Activated gamma-delta T cell treated with anti-CD3 and anti-CD28 coated beads, Interleukin-2, amount 50 U/mL, for 16 hours (primary cell): ENCODE data around the gene RBM38.

Experiments
- DNase-seq: peaks from one replicate; pipeline ENCODE4 v3.0.0-alpha.2; 2020; ENCODE audit warnings: low read depth

RBM38 gene

DNA sequence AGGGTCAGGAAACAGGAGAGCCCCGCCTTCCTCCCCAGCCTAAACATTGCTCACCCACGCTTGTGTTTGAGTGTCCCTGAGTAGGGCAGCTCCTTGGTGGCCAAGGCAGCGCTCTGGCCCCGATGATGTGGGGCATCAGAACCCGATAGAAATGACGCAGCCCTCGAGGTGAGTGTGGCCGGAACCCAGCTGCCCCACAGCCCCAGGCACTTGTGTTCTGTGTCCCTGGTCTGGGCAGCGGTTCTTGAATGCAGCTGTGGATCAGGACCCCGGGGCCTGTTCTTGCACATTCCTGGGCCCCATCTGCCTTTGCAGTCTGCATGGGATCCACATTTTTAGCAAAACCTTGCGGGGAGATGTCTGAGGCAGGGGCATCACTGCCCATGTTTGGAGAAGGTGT, 12.8 kb downstream of the RBM38 start:
- no peak for DNase-seq

DNA sequence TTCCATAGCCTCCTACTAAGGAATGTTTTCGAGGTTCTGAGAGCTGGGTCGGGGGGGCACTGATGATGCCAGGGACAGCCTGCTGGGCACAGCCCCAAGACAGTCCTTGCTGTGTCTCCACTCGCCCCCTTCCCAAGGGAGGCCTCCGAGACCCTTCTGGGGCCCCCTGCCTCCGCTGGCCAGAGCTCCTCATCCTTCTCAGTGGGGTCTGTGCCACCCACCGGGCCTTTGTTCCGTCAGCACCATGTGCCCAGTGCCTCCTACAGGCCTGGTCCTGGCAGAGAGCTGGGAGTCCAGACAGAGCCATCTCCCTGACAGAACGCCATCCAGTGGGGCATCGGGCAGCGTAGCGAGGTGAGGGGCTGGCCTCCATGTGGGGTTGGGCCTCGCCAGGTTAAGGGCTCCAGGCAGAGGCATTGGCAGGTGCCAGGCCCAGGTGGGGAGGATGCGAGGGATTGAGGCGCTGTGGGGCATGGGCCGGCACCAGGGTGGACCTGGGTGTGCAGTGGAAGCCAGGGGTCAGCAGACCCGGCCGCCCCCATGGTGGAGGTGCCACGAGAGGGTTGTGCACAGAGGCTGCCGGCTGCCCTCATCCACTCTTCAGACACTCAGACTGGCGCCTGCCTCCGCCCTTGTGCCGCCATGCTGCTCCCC, 13.3 kb downstream of the RBM38 start:
- no peak for DNase-seq

GRCh38 chr20:57405236-57406016, 14.2 kb downstream of the RBM38 start:
- DNase-seq, result no peak

DNA sequence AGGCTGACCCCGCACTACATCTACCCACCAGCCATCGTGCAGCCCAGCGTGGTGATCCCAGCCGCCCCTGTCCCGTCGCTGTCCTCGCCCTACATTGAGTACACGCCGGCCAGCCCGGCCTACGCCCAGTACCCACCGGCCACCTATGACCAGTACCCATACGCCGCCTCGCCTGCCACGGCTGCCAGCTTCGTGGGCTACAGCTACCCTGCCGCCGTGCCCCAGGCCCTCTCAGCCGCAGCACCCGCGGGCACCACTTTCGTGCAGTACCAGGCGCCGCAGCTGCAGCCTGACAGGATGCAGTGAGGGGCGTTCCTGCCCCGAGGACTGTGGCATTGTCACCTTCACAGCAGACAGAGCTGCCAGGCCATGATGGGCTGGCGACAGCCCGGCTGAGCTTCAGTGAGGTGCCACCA, 16.4 kb downstream of the RBM38 start:
- DNase-seq, result no peak

GRCh38 chr20:57408131-57408530, 16.9 kb downstream of the RBM38 start:
- no peak for DNase-seq

DNA sequence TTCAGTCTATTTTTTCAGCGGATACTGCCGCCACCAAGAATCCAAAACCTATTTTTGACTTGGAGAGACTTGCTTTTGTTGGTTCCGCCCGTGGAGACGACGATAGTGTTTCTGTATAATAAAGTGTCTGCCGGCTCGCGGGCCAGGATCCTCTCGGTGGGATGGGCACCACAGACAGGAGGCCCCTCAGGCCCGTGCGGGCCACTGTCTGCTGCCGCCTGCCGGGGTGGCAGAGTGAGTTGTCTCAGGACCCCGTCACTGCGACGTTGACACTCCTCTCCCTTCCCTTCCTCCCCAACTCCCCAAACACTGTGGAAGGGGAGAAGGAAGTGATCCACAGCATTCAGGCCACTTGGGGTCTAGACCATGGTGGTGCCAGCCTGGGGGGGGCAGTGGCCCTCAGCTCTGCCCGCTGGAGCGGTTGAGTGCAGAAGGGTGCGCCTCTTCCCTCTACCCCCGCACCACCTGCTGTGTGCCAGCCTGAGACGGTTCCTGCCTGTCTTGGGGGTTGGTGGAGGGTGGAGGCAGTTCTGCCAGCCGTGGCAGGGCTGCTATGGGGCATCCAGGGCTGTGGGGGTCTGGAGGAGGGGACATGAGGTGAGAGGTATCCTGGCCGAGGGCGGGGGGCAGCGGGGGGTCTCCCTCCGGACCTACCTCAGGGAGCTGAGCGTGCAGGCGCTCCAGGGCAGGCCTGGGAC, 17.5 kb downstream of the RBM38 start:
- no peak for DNase-seq

GRCh38 chr20:57409316-57409671, 18.1 kb downstream of the RBM38 start:
- no peak for DNase-seq

GRCh38 chr20:57409672-57410397, 18.6 kb downstream of the RBM38 start:
- DNase-seq, result no peak

DNA sequence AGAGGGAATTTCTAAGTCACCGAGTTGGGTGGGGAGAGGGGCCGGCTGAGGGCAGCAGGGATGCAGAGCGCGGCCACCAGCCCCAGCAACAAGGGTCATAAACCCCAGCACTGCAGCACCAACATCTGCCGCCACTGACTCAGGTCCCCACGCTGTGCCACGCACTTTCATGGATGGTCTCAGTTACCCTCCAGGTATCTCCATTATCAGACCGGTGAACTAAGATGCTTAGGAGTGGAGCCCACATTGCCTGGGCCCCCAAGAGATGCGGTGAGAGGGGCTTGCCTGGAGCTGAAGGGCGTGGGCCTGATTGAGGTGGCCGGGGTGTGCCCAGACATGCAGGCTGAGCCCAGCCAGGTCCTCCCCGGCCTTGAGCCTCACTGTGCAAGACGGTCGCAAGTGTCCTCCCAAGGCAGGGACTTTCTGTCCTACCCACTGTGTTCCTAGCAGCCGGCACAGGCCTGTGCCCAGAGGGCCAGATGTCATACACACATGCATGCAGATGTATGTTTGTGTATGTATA, 19.3 kb downstream of the RBM38 start:
- DNase-seq, result no peak

DNA sequence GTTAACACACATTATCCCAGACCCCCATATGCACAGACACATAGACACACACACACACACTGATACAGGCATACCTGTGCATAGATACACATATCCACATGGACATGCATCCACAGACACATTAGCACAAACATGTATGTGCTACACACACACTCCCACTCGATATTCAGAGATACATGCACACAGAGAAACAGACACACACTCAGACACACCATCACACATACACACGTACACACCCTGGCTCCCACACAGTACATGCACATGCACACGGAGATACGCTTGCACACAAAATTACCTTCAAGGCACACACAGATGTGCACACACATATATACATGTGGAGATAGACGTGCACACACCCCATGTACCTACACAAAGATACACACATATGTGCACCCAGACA, 19.7 kb downstream of the RBM38 start:
- DNase-seq, result no peak

GRCh38 chr20:57411406-57412283, 20.4 kb downstream of the RBM38 start:
- DNase-seq, result no peak

DNA sequence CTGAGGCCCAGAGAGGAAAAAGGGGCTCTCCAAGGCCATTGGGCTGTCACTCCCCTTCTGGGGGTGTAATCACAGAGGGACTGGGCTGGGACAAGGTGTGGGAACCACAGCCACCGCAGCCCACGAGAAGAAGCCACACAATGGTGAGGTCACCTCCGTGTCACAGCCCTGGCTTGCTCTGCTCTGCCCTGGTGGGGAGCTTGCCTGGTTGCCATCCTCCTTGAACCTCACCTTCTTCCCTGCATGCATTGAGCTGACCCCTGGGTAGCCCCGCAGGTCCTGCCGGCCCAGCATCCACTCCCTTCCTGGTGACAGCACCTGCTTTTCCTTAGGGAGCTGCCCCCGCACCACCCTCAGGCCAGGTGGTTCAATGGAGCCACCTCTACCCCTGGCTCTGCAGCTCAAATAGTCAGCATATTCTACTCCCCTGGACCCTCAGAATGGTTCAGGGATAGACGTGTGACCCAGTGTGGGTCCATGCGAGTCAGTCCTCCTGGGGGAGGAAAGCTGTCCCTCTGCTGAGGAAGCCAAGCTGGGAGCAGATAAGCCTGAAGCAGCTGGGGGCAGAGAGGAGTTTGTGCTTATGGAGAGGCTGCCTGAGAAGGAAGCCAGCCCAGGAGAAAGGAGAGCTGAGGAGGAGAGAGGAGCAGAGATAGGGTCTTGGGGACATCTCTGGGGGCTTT, 21.3 kb downstream of the RBM38 start:
- no peak for DNase-seq

DNA sequence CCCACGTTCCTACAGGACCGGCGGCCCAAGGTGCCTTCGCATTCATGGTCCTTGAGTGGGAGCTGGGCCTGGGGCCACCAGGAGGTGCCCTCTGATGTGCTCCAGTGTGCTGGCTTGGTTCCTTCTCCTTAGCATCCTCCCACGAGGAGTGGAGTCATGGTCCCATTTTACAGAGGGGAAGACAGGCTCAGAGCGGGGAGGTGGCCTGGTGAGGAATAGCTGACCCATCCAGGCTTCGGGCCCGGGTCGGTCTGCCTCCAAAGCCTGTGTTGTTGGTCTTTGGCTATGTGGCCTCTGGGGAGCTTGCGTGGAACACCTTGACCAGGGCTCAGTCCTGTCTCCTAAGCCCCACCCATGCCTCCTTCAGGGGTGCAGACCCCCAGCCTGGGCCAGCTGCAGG, 22.8 kb downstream of the RBM38 start:
- DNase-seq, result no peak

- no peak for DNase-seq
Measured at GRCh38 chr20:57414867-57415592, 23.8 kb downstream of the RBM38 start.

GRCh38 chr20:57415771-57416170, 24.6 kb downstream of the RBM38 start:
- no peak for DNase-seq

- DNase-seq, result no peak
Measured at GRCh38 chr20:57416296-57417022, 25.3 kb downstream of the RBM38 start.

- DNase-seq, result no peak
Measured at GRCh38 chr20:57417051-57417689, 26.0 kb downstream of the RBM38 start.

DNA sequence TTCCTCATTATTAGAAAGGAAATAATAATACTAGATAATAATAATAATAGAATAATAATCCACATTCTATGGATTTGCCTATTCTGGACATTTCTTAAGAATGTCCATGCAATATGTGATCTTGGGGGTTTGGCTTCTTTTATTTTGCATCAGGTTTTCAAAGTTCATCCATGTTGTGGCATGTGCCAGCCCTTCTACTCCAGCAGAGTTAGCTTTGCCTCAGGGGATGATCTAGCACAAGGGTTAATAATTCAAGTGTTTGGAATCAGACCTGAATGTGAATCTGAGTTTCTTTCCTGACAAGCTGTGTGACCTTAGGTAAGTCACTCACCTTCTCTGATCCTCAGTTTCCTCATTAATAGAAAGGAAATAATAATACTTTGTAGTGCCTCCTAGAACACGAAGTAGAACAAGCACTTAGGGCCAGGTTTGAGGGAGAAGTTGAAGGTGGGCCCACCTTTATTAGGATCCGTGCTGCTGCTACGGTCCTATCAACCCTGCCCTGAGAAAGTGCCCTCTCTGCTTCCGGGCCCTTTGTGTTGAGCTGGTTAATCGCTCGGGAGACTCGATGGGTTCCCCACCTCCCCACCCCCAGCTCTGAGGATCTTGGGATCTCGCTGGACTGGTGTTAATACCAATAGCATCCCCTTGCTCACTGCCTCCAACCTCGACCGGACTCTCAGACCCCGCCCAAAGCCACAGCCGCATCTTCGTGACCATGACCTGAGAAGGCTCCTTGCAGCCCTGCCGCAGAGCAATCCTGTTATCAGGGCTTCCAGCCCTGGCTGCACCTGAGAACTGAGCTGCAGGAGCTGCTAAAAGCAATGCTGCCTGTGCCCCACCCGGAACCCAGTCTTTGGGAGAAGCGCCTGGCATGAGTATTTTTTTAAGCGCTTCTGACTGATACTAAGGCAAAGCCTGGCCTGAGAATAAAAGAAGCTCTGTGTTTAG, 26.9 kb downstream of the RBM38 start:
- no peak for DNase-seq
